Esophagus squamous epithelium (tissue), 4 donors: ENCODE results near the gene ARHGEF37.
"Not testable (repeated sequence)": the region's sequence is repeated elsewhere in the genome, so short reads cannot be mapped to it uniquely, and the experiment has no call there.

Experiments
- POLR2A ChIP-seq, 4 donors: fragments of 450-650 bp; IDR thresholded peaks; one replicate each; pipeline ENCODE4 v1.6.1; 2017; ENCODE audit warnings: antibody characterized with exemption in 4 of 4, mild to moderate bottlenecking in 4 of 4, moderate library complexity in 3 of 4
- TF ChIP-seq, protein P1 (sequence below), 6 experiments: fragments of 450-650 bp in 4 of 6; fragments of 200-600 bp in 2 of 6; sonication (generic) in 2 of 6; IDR thresholded peaks; one replicate each; pipeline ENCODE4 v1.5.1; 2016 to 2019; ENCODE audit warnings: antibody characterized with exemption in 6 of 6, mild to moderate bottlenecking in 4 of 6, moderate library complexity in 4 of 6

DNA sequence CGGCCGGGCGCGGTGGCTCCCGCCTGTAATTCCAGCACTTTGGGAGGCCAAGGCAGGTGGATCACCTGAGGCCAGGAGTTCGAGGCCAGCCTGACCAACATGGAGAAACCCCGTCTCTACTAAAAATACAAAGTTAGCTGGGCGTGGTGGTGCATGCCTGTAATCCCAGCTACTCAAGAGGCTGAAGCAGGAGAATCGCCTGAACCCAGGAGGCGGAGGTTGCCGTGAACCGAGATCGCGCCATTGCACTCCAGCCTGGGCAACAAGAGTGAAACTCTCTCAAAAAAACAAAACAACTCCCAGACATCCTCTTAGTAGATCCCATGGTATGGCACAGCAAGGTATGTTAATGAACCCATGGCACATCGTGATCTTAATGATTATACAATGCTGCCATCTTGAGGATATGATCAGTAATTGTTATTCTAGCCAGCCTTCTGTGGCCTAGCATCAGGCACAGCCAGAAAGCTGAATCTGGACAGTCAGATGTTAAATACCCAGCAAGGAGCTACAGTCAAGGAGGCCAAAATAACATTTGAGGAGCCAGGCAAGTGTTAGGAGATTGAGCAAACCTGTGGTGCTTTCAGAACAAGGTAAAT is 16.7 kb upstream of the ARHGEF37 start:
- not testable (repeated sequence) for TF ChIP-seq POLR2A (IDR thresholded peaks at IDR 0.05)
- TF ChIP-seq, protein P1, sequence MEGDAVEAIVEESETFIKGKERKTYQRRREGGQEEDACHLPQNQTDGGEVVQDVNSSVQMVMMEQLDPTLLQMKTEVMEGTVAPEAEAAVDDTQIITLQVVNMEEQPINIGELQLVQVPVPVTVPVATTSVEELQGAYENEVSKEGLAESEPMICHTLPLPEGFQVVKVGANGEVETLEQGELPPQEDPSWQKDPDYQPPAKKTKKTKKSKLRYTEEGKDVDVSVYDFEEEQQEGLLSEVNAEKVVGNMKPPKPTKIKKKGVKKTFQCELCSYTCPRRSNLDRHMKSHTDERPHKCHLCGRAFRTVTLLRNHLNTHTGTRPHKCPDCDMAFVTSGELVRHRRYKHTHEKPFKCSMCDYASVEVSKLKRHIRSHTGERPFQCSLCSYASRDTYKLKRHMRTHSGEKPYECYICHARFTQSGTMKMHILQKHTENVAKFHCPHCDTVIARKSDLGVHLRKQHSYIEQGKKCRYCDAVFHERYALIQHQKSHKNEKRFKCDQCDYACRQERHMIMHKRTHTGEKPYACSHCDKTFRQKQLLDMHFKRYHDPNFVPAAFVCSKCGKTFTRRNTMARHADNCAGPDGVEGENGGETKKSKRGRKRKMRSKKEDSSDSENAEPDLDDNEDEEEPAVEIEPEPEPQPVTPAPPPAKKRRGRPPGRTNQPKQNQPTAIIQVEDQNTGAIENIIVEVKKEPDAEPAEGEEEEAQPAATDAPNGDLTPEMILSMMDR (IDR thresholded peaks at IDR 0.05), result peak; percentile 26 to 84 (median 71)
